GM23338 (cell line): ENCODE data around the gene NOSTRIN. TPM values are rescaled to one million over a fixed set of nuclear protein-coding genes. Genes with fewer than 3 reads are reported as not detected.

Source experiments
- ATAC-seq: fragments of 200-7000 bp; cut with Tn5 transposase; 3 replicates; pipeline ENCODE4 v1.9.1; 2020
- DNase-seq: peaks from one replicate; pipeline ENCODE4 v3.0.0-alpha.2; 2015; ENCODE audit warnings: low spot score
- H2AFZ ChIP-seq: fragments of 200-600 bp; sonication (generic); 2 replicates; pipeline ENCODE4 v1.8.0; 2016; ENCODE audit warnings: antibody characterized with exemption, mild to moderate bottlenecking, moderate library complexity
- H3F3A ChIP-seq: fragments of 200-600 bp; sonication (generic); replicated peaks from 2 replicates; pipeline ENCODE4 v1.8.0; 2017; ENCODE audit warnings: antibody characterized with exemption, mixed run types, low read depth
- H3K27ac ChIP-seq: fragments of 200-600 bp; sonication (generic); 2 replicates; pipeline ENCODE4 v1.6.1; 2016; ENCODE audit warnings: low read depth
- H3K27me3 ChIP-seq: fragments of 200-600 bp; sonication (generic); 2 replicates; pipeline ENCODE4 v1.8.0; 2016; ENCODE audit warnings: mild to moderate bottlenecking, mixed run types, moderate library complexity; ENCODE audit not compliant: insufficient read depth
- H3K36me3 ChIP-seq: fragments of 200-600 bp; sonication (generic); 2 replicates; pipeline ENCODE4 v1.8.0; 2016; ENCODE audit warnings: mild to moderate bottlenecking; ENCODE audit not compliant: insufficient read depth
- H3K4me1 ChIP-seq: fragments of 200-600 bp; sonication (generic); 2 replicates; pipeline ENCODE4 v1.8.0; 2016; ENCODE audit warnings: mild to moderate bottlenecking, moderate library complexity; ENCODE audit not compliant: insufficient read depth
- H3K4me2 ChIP-seq: fragments of 200-600 bp; sonication (generic); 2 replicates; pipeline ENCODE4 v1.7.1; 2017; ENCODE audit warnings: mixed run types
- H3K4me3 ChIP-seq: fragments of 200-600 bp; sonication (generic); 2 replicates; pipeline ENCODE4 v1.6.1; 2016; ENCODE audit warnings: mixed run types
- H3K79me2 ChIP-seq: fragments of 200-600 bp; sonication (generic); replicated peaks from 2 replicates; pipeline ENCODE4 v1.8.0; 2017; ENCODE audit warnings: mild to moderate bottlenecking; ENCODE audit not compliant: insufficient read depth
- H3K9me2 ChIP-seq: fragments of 200-600 bp; sonication (generic); 2 replicates; pipeline ENCODE4 v1.8.0; 2017; ENCODE audit not compliant: insufficient read depth
- H4K20me1 ChIP-seq: fragments of 200-600 bp; sonication (generic); replicated peaks from 2 replicates; pipeline ENCODE4 v1.8.0; 2017; ENCODE audit warnings: mild to moderate bottlenecking; ENCODE audit not compliant: insufficient read depth
- H3K27ac Mint-ChIP-seq: 2 replicates; pipeline ENCODE4 v1.8.0; 2020; ENCODE audit warnings: inconsistent platforms, mild to moderate bottlenecking, moderate library complexity, mixed read lengths
- H3K27me3 Mint-ChIP-seq: 3 replicates; pipeline ENCODE4 v1.8.0; 2022; ENCODE audit warnings: low read depth, mild to moderate bottlenecking, moderate library complexity, mixed read lengths, inconsistent platforms; ENCODE audit not compliant: insufficient read depth, poor library complexity
- H3K36me3 Mint-ChIP-seq: 3 replicates; pipeline ENCODE4 v1.8.0; 2021; ENCODE audit warnings: low read depth, mild to moderate bottlenecking, inconsistent platforms, moderate library complexity, mixed read lengths
- H3K4me1 Mint-ChIP-seq: 3 replicates; pipeline ENCODE4 v1.8.0; 2020; ENCODE audit warnings: mild to moderate bottlenecking, inconsistent platforms, mixed read lengths
- H3K4me3 Mint-ChIP-seq: 3 replicates; pipeline ENCODE4 v1.8.0; 2021; ENCODE audit warnings: moderate library complexity, mild to moderate bottlenecking, inconsistent platforms, mixed read lengths
- H3K9me3 Mint-ChIP-seq: 3 replicates; pipeline ENCODE4 v1.8.0; 2020; ENCODE audit warnings: moderate library complexity, mild to moderate bottlenecking, inconsistent platforms, mixed read lengths
- CREB1 ChIP-seq: fragments of 250-450 bp; sonication (Bioruptor Pico); IDR thresholded peaks from 2 replicates; pipeline ENCODE4 v1.5.0; 2020; ENCODE audit warnings: low read depth, mild to moderate bottlenecking, moderate library complexity
- EZH2 ChIP-seq: fragments of 200-600 bp; sonication (generic); IDR thresholded peaks from one replicate; pipeline ENCODE4 v1.8.0; 2017; ENCODE audit warnings: antibody characterized with exemption, mild to moderate bottlenecking, low read depth; ENCODE audit not compliant: unreplicated experiment
- NANOG ChIP-seq: IDR thresholded peaks from 2 replicates; pipeline ENCODE4 v1.6.1; 2016; ENCODE audit warnings: antibody characterized with exemption, borderline replicate concordance
- STAT1 ChIP-seq: IDR thresholded peaks from one replicate; pipeline ENCODE4 v1.6.1; 2016; ENCODE audit warnings: antibody characterized with exemption; ENCODE audit not compliant: unreplicated experiment
- ZNF331 ChIP-seq: fragments of 250-450 bp; sonication (Bioruptor Pico); IDR thresholded peaks from 2 replicates; pipeline ENCODE4 v1.5.0; 2020; ENCODE audit warnings: low read depth, mild to moderate bottlenecking, moderate library complexity
- ZNF462 ChIP-seq: fragments of 250-450 bp; sonication (Bioruptor Pico); IDR thresholded peaks from 2 replicates; pipeline ENCODE4 v1.5.0; 2020; ENCODE audit warnings: mild to moderate bottlenecking, moderate library complexity
- polyA plus RNA-seq: library from polyadenylated mRNA; unstranded; fragments of >200 nt; fragmentation: Nextera tagmentation; extraction: Ambion mirVana; gene quantifications from 2 replicates; pipeline ENCODE4 v1.2.1, GENCODE V29; 2016
- total RNA-seq: library from RNA; depleted of rRNA; stranded (reverse); fragments of >200 nt; shearing (Covaris generic); gene quantifications from 2 replicates; pipeline ENCODE4 v1.2.3, GENCODE V29; 2014

The NOSTRIN gene
- total and polyA plus RNA-seq, 2 experiments from 2014 or later, result 1.8 TPM; not detected in 1

DNA sequence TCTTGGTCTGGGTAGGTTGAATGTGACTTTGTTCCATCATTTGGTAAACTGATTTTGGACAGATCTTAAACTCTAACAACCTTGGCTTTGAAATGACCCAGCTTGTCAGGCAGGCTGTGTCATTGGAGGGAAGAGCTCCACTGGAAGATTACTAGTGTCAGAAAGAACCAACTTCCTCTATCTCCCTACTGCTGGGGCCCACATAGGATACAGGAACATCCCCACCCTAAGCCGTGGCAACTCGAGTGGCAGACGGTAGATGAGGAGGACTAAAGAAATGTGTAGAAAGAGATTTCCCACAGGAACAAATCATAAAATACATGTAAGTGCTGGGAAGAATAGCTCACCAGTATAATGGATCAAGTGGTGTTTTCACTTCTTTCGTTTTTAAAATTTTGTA, 94.3 kb downstream of the NOSTRIN start:
- H3K36me3 Mint-ChIP-seq, result no peaks in the 10 kb centered on the region
- H3K27ac ChIP-seq, result no peak overlapping the region
- H2AFZ ChIP-seq, result peak overlapping the region; percentile 10; the same call in 1 of the 2 replicates
- H3K4me1 Mint-ChIP-seq, result no peaks in the 10 kb centered on the region; the same call in 2 of the 3 replicates
- no peaks in the 10 kb centered on the region for H3F3A ChIP-seq
- no peaks in the 10 kb centered on the region for H3K4me1 ChIP-seq
- no peaks in the 10 kb centered on the region for H4K20me1 ChIP-seq
- H3K27ac Mint-ChIP-seq, result no peak overlapping the region
- no peaks in the 10 kb centered on the region for H3K27me3 Mint-ChIP-seq
- H3K36me3 ChIP-seq, result no peaks in the 10 kb centered on the region
- DNase-seq, result no peak
- no peak overlapping the region for H3K4me3 Mint-ChIP-seq
- ATAC-seq, result no peak
- TF ChIP-seq ZNF462 (CRISPR knock-in tag) (no peak), EZH2 (no peak), STAT1 (no peak)
- no peak overlapping the region for H3K4me3 ChIP-seq
- H3K9me2 ChIP-seq, result 0 out of 2 replicates have a peak, but pooled peaks cover 5% of the 10 kb centered on the region
- no peak overlapping the region for H3K4me2 ChIP-seq
- H3K9me3 Mint-ChIP-seq, result no peaks in the 10 kb centered on the region
- H3K79me2 ChIP-seq, result no peaks in the 10 kb centered on the region
- no peaks in the 10 kb centered on the region for H3K27me3 ChIP-seq

- H3K9me3 Mint-ChIP-seq, result no peaks in the 10 kb centered on the region
- DNase-seq, result no peak
- Histone ChIP-seq H3K27me3 (no peaks in the 10 kb centered on the region), H4K20me1 (no peaks in the 10 kb centered on the region), H3K4me2 (no peak overlapping the region), H2AFZ (no peak overlapping the region), H3K79me2 (no peaks in the 10 kb centered on the region), H3F3A (no peaks in the 10 kb centered on the region), H3K36me3 (no peaks in the 10 kb centered on the region), H3K4me1 (no peaks in the 10 kb centered on the region), H3K9me2 (0 out of 2 replicates have a peak, but pooled peaks cover 5% of the 10 kb centered on the region), H3K4me3 (no peak overlapping the region), H3K27ac (no peak overlapping the region)
- H3K27ac Mint-ChIP-seq, result no peak overlapping the region
- H3K4me3 Mint-ChIP-seq, result no peak overlapping the region
- no peaks in the 10 kb centered on the region for H3K27me3 Mint-ChIP-seq
- no peaks in the 10 kb centered on the region for H3K36me3 Mint-ChIP-seq
- H3K4me1 Mint-ChIP-seq, result no peaks in the 10 kb centered on the region; the same call in 2 of the 3 replicates
- ATAC-seq, result no peak
- no peak for TF ChIP-seq STAT1
- TF ChIP-seq ZNF331 (CRISPR knock-in tag), result no peak
- TF ChIP-seq ZNF462 (CRISPR knock-in tag), result no peak
- TF ChIP-seq CREB1, result no peak
- no peak for TF ChIP-seq NANOG
These were observed 95.0 kb downstream of the NOSTRIN start for GRCh38 chr2:168897449-168897848.
